ENCODE results near the gene VPS9D1. TPM values are rescaled to one million over a fixed set of nuclear protein-coding genes. Genes with fewer than 3 reads are reported as not detected.

Gene VPS9D1
- total RNA-seq, 1 donor = 14.5 TPM

GRCh38 chr16:89729863-89730593 lies 9.3 kb upstream of the VPS9D1 start:
- peaks cover 75% of the 10 kb centered on the region for H3K36me3 ChIP-seq (ENCODE audit: insufficient read depth, low read length)
- no peak for DNase-seq (ENCODE audit: insufficient read length, low spot score, missing footprints)
- H3K4me3 ChIP-seq (ENCODE audit: insufficient read depth, low read length) = no peak overlapping the region

GRCh38 chr16:89729293-89729692 lies 8.6 kb upstream of the VPS9D1 start:
- DNase-seq (ENCODE audit: insufficient read length, low spot score, missing footprints) = no peak
- Histone ChIP-seq H3K36me3 (ENCODE audit: insufficient read depth, low read length) (peaks cover 74% of the 10 kb centered on the region), H3K27ac (ENCODE audit: low read depth, low read length) (no peak overlapping the region), H3K9me3 (ENCODE audit: low read depth, low read length) (no peaks in the 10 kb centered on the region), H4K20me1 (ENCODE audit: insufficient read depth, low read length) (peaks cover 13% of the 10 kb centered on the region), H2AFZ (ENCODE audit: low read length) (no peak overlapping the region), H3K4me2 (ENCODE audit: insufficient read depth, low read length) (no peak overlapping the region), H3K79me2 (ENCODE audit: insufficient read depth, low read length) (peaks cover 55% of the 10 kb centered on the region), H3K4me1 (ENCODE audit: insufficient read depth, low read length) (no peaks in the 10 kb centered on the region), H3K27me3 (ENCODE audit: insufficient read depth, low read length) (no peaks in the 10 kb centered on the region), H3K4me3 (ENCODE audit: insufficient read depth, low read length) (no peak overlapping the region)
- TF ChIP-seq CTCF (IDR thresholded peaks at IDR 0.05; ENCODE audit: extremely low read depth, low read depth, low read length) = no peak

More at GRCh38 chr16:89729863-89730593, 9.3 kb upstream of the VPS9D1 start:
- no peak overlapping the region for H3K4me2 ChIP-seq (ENCODE audit: insufficient read depth, low read length)
- H2AFZ ChIP-seq (ENCODE audit: low read length) = no peak overlapping the region
- no peak for TF ChIP-seq CTCF (IDR thresholded peaks at IDR 0.05; ENCODE audit: extremely low read depth, low read depth, low read length)
- peaks cover 9% of the 10 kb centered on the region for H4K20me1 ChIP-seq (ENCODE audit: insufficient read depth, low read length)
- no peaks in the 10 kb centered on the region for H3K9me3 ChIP-seq (ENCODE audit: low read depth, low read length)
- H3K27ac ChIP-seq (ENCODE audit: low read depth, low read length) = no peak overlapping the region
- no peaks in the 10 kb centered on the region for H3K4me1 ChIP-seq (ENCODE audit: insufficient read depth, low read length)
- H3K27me3 ChIP-seq (ENCODE audit: insufficient read depth, low read length) = no peaks in the 10 kb centered on the region
- H3K79me2 ChIP-seq (ENCODE audit: insufficient read depth, low read length) = peaks cover 50% of the 10 kb centered on the region

- Histone ChIP-seq H4K20me1 (ENCODE audit: insufficient read depth, low read length) (peaks cover 29% of the 10 kb centered on the region), H3K27ac (ENCODE audit: low read depth, low read length) (no peak overlapping the region), H3K9me3 (ENCODE audit: low read depth, low read length) (no peaks in the 10 kb centered on the region), H3K36me3 (ENCODE audit: insufficient read depth, low read length) (peaks cover 74% of the 10 kb centered on the region), H3K27me3 (ENCODE audit: insufficient read depth, low read length) (no peaks in the 10 kb centered on the region), H3K79me2 (ENCODE audit: insufficient read depth, low read length) (peaks cover 68% of the 10 kb centered on the region), H3K4me3 (ENCODE audit: insufficient read depth, low read length) (no peak overlapping the region), H3K4me2 (ENCODE audit: insufficient read depth, low read length) (no peak overlapping the region), H3K4me1 (ENCODE audit: insufficient read depth, low read length) (peaks cover 7% of the 10 kb centered on the region), H2AFZ (ENCODE audit: low read length) (no peak overlapping the region)
- DNase-seq (ENCODE audit: insufficient read length, low spot score, missing footprints) = no peak
- TF ChIP-seq CTCF (IDR thresholded peaks at IDR 0.05; ENCODE audit: extremely low read depth, low read depth, low read length) = no peak
Observed at GRCh38 chr16:89727406-89728120, 6.9 kb upstream of the VPS9D1 start.

Measured in osteoblast (primary cell).